GM21528 (cell line): Measurements from ENCODE around the gene TMPRSS9.

Experiments
- ATAC-seq: cut with Tn5 transposase; IDR thresholded peaks from one replicate; pipeline ENCODE4 v1.9.1; 2021; ENCODE audit warnings: mild to moderate bottlenecking, moderate library complexity; ENCODE audit not compliant: unreplicated experiment, low FRiP score

Gene TMPRSS9

DNA sequence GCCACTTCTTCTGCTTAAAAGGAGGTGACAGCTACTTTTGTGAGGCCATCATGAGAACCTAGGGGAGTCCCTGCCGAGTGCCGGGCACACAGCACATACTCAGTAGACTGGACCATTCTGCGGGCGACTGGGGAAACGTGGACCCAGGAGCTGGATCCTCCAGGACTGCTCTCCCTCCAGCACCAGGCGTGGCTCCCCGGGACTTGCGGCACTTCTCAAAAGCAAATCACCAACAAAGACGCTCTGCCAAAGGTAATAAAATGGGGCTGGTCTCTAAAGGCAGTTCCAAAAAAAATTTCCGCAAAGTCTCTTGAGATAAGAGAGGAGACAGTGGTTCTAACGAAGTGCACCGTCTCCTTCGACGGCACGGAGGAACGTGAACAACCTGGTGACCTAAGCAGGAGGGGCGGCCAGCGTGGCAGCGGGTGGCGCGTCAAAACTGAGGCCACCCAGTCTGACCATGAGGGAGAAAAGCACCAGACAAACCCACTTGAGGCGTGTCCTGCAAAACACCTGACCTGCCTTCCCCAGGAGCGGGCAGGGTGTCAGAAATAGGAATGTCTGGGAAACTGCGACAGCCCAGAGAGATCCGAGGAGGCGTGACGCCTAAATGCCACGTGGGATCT, 1.4 kb upstream of the TMPRSS9 start:
- no peak for ATAC-seq

DNA sequence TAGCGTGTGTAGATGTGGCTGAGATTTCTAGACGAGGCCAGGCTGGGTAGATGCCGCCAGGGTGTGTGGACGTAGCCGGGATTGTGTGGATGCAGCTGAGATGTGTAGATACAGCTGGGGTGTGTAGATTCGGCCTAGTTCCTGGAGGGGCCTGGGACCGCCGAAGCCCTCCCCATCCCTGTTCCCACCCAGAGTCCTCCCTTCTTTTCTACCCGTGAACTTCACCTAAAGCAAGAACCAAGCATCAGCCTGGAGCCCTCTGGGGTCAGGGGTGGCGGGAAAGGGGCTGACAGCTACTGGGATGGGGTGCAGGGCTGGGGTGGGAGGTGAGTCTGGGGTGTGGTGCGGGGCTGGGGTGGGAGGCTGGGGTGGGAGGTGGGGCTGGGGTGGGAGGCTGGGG, 768 bp downstream of the TMPRSS9 start:
- no peak for ATAC-seq

DNA sequence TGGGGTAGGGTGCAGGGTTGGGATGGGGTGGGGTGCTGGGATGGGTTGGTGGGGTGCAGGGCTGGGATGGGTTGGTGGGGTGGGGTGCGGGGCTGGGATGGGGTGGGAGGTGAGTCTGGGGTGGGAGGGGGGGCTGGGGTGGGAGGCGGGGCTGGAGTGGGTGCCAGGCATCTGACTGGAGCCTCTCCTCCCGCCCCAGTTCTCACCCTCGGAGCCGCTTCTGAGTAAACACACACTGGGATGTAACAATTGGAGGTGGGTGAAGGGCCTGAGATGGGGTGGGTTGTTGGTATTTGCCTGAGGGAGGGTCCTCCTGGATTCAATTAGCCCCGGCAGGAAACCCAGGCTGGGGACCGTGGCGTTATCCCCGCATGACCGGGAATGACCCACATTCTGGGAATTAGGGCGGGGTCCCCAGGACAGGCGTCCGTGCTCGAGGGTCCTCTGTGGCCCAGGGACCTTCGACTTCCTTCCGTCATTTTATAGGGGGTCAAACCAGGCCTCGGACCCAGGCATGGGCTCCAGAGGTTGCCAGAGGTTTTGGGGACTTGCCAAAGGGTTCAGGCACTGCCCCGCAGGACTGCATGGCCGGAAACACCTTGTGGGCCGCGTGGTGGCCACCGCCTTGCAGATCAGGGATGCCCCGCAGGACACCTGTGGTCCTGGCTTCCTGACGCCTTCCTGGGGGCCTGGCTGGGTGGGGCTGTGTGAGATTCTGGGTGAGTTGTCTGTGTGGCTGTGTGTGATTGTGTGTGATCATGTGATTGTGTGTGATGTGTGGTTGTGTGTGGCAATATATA, 1.4 kb downstream of the TMPRSS9 start:
- no peak for ATAC-seq

DNA sequence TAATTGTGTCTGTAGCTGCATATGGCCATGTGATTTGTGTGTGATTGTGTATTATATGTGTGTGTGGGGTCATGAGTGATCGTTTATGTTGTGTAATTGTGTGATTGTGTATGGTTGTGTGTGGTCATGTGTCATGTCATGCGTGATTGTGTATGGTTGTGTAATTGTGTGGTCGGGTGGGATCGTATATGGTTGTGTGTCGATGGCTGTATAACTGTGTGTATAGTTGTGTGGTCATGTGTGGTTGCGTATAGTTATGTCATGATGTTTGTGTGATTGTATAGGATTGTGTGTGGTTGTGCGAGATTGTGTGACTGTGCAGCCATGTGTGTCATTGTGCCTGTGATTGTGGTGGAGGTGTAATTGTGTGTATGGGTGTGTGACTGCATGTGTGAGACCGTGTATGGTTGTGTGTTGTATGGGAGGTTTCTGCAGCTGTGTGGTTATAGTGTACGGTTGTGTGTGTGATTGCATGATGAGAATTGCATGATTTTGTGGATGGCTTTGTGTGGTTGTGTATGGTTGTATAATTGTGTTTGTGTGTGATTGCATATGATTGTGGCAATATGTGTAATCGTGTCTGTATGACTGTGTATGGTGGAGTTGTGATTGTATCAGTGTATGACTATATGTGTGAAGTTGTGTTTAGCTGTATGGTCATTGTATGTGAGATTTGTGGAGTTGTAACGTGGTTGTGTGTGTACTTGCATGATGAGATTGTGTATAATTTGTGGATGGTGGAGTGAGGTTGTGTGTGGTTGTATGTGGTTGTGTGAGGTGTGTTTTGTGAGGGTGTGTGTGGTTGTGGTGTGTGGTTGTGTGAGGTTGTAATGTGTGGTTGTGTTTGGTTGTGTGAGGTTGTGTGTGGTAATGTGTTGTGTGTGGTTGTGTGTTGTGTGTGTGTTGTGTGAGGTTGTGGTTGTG, 2.2 kb downstream of the TMPRSS9 start:
- no peak for ATAC-seq

DNA sequence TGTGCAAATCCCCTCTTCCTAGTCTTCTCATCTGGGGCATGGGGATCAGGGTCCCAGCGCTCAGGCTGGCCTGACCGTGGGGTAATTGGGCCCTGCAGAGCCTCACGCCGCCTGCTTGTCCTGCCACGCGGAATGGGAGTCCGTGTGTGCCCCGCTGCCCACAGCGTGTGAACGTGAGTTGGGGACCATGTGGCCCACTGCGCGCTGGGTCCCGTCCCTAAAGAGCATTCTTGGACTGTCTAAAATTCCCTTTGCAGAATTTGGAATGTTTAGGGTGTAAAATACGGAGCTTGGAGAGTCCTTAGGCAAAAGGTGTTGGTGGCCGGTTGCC, 2.9 kb downstream of the TMPRSS9 start:
- ATAC-seq, result no peak

DNA sequence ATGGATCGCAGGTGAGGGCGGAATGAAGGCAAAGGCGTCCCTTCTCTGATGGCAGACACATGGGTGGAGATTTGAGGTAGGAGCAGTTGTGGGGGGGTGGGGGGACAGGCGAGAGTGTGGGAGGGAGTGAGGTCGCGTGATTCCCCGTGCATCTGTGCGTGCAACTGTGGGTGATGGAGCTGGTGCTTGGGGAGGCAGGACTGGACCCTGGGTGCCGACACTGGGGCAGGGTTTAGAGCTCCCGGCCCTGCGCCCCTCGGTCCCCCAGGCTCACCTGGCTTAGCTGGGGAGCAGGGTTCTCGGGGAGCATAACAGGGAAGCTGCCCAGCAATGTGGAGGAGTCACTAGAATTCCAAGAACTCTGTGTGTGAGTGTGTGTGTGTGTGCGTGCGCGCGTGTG, 3.4 kb downstream of the TMPRSS9 start:
- ATAC-seq, result no peak

DNA sequence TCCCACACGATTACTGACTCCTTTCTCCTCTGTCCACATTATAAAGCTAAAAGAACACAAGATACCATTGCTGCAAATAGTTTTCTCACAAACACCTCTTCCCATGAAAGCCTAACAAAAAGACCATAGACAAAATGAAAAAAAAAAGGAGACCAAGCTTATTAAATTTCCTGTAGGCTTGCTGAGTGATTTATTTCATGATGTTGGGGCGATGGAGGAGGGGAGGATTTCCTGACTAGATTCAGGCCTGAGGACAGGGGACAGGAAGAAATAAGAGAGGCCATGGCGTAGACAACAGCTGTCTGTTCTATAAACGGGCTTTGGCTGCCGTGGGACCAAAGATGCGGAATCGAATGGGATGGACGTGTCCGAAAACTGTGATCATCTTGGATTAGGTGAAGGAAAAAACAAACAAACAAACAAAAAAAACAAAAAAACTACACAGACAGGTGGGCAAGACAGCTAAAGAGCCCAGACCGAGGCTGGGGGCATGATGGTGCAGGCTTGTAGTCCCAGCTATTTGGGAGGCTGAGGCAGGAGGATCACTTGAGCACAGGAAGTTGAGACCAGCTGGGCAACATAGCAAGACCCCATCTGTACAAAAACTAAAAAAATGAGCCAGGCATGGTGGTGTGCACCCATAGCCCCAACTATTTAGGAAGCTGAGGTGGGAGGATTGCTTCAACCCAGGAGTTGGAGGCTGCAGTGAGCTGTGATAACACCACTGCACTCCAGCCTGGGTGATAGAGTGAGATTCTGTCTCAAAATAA, 5.3 kb downstream of the TMPRSS9 start:
- no peak for ATAC-seq

DNA sequence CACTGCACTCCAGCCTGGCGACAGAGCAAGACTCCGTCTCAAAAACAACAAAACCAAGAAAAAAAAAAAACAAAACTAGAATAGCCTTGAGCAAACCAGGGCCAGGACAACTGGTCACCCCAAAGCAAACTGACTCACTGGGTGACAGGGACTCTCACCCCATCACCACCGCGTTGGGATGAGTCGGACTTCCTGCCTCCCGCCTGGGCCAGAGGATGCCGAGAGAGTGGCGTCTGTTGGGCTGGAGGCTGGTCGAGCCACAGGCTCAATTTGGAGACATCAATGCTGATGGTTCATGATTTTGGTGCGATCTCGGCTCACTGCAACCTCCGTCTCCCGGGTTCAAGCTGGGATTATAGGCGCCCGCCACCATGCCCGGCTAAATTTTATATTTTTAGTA, 11.6 kb downstream of the TMPRSS9 start:
- no peak for ATAC-seq

DNA sequence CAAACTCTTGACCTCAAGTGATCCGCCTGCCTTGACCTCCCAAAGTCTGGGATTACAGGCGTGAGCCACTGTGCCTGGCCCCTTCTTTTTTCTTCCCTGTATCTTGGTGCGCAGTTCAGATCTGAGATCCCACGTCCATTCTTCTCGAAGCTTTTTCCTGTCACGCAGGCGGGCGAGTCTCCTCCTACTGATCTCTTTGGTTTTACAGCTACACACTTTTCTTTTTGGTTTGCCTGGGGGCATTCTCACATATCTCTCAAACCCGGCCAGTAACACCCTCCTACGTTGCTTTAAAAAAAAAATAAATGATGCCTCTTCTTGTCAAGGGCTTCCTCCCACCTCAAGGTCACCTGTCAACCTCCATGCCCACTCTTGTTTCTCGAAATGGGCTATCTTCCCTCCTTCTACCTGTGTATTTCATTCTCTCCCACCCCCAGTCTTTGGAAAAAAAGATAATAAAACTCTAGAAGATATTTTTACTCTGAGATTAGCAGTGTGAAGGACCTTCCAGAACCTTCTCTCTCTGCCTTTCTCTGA, 12.1 kb downstream of the TMPRSS9 start:
- ATAC-seq, result no peak

DNA sequence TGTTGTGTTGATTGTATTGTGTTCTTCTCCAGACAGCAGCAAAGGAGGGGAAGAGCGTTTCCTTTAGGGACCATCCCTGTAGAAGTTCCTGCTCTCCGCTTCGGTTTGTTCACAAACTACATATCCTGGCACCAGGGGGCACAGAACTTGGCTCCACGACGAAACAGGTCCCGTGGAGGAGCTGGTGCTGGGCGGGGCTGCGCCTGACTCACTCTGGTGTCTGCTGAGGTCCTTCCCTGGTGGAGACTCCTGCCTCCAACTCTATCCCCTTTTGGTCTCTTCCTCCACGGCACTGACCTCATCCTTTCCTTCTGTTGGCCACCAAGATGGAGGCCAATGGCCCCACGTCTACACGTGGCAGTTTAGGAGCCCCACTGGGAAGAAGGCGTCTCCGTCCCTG, 14.7 kb downstream of the TMPRSS9 start:
- no peak for ATAC-seq

DNA sequence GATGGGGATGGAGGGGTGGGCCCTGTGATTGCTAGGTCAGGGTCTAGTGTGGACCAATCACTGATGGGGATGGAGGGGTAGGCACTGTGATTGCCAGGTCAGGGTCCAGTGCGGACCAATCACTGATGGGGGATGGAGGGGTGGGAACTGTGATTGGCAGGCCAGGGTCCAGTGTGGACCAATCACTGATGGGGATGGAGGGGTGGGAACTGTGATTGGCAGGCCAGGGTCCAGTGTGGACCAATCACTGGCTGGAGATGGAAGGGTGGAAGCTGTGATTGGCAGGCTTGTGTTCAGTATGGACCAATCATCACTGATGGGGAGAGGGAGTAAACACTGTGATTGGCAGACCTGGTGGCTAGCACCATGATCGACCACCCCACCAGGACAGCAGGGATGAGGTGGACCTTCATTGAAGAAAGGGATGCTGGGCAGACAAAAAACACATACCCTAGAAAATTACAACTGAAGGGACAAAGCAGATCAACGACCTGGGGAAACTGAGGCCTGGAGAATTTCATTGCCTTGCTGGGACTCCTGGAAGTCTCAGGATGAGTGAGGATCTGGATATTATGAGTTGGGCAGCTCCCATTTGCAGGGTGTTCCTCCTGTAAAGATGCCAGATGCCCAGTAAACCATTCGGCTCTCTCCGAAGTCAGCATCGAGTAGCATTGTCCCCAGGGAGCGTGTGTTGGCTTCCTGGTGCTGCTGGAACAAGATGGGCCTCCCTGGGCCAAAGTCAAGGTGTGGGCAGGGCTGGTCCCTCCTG, 15.5 kb downstream of the TMPRSS9 start:
- no peak for ATAC-seq

DNA sequence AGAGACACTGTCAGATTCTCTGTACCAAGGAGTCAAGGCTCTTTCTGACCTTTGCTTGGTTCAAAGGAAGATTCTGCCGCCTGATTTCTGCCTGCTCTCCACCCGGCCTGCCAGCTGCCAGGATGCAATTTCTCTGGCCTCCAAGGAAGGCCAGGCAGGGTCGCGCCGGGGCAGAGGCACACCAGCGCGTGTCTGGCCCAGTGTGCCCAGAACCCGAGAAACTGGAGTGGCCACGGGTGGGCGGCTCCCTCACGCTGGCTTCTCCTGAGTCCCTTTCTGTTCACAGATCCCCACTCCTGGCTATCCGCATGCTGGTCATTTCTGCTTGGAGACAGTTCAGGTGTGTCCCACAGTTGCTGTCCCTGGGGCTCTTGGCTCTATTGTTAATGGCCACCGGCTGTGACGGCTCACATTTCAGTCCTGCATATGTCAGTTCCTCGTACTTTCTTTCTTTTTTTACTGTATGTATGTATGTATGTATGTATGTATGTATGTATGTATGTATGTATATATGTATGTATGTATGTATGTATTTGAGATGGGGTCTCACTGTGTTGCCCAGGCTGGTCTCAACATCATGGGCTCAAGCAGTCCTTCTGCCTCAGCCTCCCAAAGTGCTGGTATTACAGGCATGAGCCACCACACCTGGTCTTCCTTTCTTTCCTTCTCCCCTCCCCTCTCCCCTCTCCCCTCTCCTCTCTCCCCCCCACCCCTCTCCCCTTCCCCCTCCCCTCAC, 16.9 kb downstream of the TMPRSS9 start:
- no peak for ATAC-seq

DNA sequence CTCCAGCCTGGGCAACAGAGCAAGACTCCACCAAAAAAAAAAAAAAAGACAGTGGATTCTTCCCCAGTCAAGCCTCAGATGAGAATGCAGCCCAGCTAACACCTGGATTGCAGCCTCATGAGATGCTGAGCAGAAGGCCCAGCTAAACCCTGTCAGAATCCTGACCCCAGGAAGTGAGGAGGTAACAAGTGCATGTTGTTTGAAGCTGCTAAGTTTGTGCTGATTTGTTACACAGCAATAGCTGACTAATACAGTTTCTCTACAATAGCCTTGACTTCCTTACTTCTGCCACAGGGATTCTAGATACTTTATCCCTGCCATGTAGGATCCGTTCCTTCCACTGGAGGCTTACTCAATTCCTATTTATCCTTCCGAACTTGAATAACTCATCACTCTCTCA, 20.5 kb downstream of the TMPRSS9 start:
- no peak for ATAC-seq

DNA sequence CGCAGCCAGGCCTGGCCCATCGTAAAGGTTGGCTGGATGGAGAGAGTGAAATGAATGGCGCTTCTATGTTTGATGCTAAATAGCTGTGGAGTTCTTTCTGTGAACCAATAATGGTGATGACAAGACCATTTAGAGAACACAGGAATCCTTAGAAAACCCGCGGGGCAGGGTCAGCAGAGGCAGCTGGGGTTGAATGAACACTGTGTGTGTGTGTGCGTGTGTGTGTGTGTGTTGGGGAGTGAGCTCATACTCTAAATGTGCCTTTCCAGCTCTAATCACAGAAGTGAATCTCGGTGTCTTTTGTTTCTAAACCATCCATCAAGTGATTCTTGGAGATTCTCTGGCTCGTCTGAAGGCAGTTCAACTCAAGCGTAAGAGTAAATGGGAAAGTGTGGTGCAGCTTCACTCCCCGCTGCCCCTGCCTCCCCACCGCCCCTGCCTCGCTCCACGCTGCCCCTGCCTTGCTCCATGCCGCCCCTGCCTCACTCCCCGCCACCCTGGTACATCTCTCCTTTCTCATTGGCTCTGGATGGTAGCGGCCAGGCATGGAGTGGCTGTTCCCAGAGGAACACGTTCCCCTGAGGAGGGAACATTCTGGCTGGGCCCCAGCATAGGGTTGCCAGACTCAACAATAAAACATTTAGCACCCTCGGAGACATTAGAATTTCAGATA, 21.2 kb downstream of the TMPRSS9 start:
- ATAC-seq, result no peak

DNA sequence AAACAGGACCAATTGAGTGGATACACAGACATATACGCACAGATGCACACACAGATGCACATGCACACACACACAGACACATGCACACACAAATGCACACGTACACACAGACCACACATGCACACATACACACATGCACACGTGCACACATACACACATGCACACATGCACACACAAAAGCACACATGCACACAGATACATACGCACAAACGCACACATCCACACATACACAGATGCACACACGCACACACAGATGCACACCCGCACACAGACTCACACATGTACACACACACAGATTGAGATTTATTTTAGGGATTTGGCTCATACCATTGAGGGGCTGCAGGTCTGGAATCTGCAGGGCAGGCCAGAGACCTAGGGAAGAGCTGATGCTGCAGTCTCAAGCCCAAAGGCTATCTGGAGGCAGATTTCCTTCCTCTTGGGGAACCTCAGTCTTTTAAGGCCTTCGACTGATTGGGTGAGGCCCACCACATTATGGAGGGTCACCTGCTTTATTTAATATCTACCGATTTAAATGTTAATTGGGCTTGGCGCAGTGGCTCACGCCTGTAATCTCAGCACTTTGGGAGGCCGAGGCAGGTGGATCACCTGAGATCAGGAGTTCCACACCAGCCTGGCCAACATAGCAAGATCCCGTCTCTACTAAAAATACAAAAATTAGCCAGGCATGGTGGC, 22.6 kb downstream of the TMPRSS9 start:
- ATAC-seq, result no peak

DNA sequence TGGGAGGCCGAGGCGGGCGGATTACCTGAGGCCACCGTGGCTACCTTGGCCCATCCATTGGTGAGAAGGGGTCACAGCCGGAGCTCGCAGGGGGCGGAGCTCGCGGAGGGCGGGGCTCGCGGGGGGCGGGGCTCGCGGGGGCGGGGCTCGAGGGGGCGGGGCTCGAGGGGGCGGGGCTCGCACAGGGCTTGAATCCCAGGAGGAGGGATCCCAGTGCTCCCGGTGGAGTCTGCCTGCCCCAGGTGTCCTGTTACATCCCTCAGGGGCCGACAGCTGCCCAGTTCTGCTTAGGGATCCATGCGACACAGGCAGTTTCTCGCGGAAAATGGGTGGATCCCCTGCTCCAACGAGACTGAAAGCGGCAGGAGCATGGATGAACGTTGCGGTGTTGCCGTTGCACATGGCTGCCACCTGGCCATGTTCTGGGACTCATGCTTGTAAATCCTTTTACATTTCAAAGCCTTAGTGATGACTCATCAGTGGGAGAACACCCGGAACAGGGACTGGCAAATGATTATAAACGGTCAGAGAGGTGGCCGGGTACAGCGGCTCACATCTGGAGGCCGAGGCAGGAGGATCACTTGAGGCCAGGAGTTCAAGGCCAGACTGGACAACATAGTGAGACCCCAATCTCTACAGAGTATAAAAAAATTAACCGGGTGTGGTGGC, 25.1 kb downstream of the TMPRSS9 start:
- no peak for ATAC-seq
